WTC11 (cell line): ENCODE results near the gene RUNX1. TPM values are rescaled to one million over a fixed set of nuclear protein-coding genes. Genes with fewer than 3 reads are reported as not detected.

Source experiments
- ATAC-seq: fragments of 200-7000 bp; cut with Tn5 transposase; 2 replicates; pipeline ENCODE4 v1.10.0; 2021; ENCODE audit warnings: mild to moderate bottlenecking, moderate library complexity
- CTCF ChIA-PET: fragments of 300-600 bp; sonication (Branson Sonifier 250); formaldehyde crosslinking; loops from one replicate; lab custom pipeline; 2021; ENCODE audit warnings: antibody characterized with exemption; lab: Charles Lee
- POLR2A ChIA-PET: fragments of 350-600 bp; sonication (Branson Sonifier 250); formaldehyde crosslinking; loops from one replicate; lab custom pipeline; 2021; ENCODE audit warnings: antibody characterized with exemption; lab: Charles Lee
- DNase-seq: peaks from one replicate; pipeline ENCODE4 v3.0.0; 2021; ENCODE audit warnings: low spot score
- H3K27ac Mint-ChIP-seq: 2 replicates; pipeline ENCODE4 v1.8.0; 2021; ENCODE audit warnings: mixed read lengths
- H3K27me3 Mint-ChIP-seq: 2 replicates; pipeline ENCODE4 v1.8.0; 2021; ENCODE audit warnings: low read depth, mild to moderate bottlenecking, moderate library complexity, mixed read lengths
- H3K36me3 Mint-ChIP-seq: 2 replicates; pipeline ENCODE4 v1.8.0; 2021; ENCODE audit warnings: mixed read lengths
- H3K4me1 Mint-ChIP-seq: 2 replicates; pipeline ENCODE4 v1.8.0; 2022; ENCODE audit warnings: mixed read lengths
- H3K4me3 Mint-ChIP-seq: 2 replicates; pipeline ENCODE4 v1.8.0; 2021; ENCODE audit warnings: mild to moderate bottlenecking, moderate library complexity, mixed read lengths
- H3K9me3 Mint-ChIP-seq: 2 replicates; pipeline ENCODE4 v1.8.0; 2021; ENCODE audit warnings: mixed read lengths
- CBFB ChIP-seq: sonication (generic); formaldehyde crosslinking; IDR thresholded peaks from 2 replicates; pipeline ENCODE4 v1.8.1; 2022; ENCODE audit warnings: mild to moderate bottlenecking, low read depth, missing genetic modification reagents
- E2F1 ChIP-seq: sonication (generic); formaldehyde crosslinking; IDR thresholded peaks from 2 replicates; pipeline ENCODE4 v1.8.0; 2022; ENCODE audit warnings: mild to moderate bottlenecking, missing genetic modification reagents
- ELF4 ChIP-seq: sonication (generic); formaldehyde crosslinking; IDR thresholded peaks from 2 replicates; pipeline ENCODE4 v1.8.1; 2022; ENCODE audit warnings: low read depth, mild to moderate bottlenecking, moderate library complexity, missing genetic modification reagents
- FOXJ3 ChIP-seq: sonication (generic); formaldehyde crosslinking; IDR thresholded peaks from 2 replicates; pipeline ENCODE4 v1.9.0; 2021; ENCODE audit warnings: missing genetic modification reagents, mild to moderate bottlenecking, borderline replicate concordance
- FOXK1 ChIP-seq: sonication (generic); formaldehyde crosslinking; IDR thresholded peaks from 2 replicates; pipeline ENCODE4 v1.8.0; 2022; ENCODE audit warnings: mild to moderate bottlenecking, moderate library complexity, missing genetic modification reagents
- GTF2I ChIP-seq: fragments of 250-450 bp; sonication (Bioruptor Pico); conservative IDR thresholded peaks from 2 replicates; pipeline ENCODE4 v1.4.0; 2021; ENCODE audit warnings: mild to moderate bottlenecking
- NFYB ChIP-seq: sonication (generic); formaldehyde crosslinking; conservative IDR thresholded peaks from 2 replicates; pipeline ENCODE4 v1.8.0; 2022; ENCODE audit warnings: low read depth, missing genetic modification reagents
- NR1H2 ChIP-seq: sonication (generic); formaldehyde crosslinking; IDR thresholded peaks from 2 replicates; pipeline ENCODE4 v1.9.0; 2021; ENCODE audit warnings: mild to moderate bottlenecking, moderate library complexity, missing genetic modification reagents
- SOX15 ChIP-seq: fragments of 250-450 bp; sonication (Bioruptor Pico); IDR thresholded peaks from 2 replicates; pipeline ENCODE4 v1.9.0; 2021; ENCODE audit warnings: mild to moderate bottlenecking
- SP1 ChIP-seq: sonication (generic); formaldehyde crosslinking; conservative IDR thresholded peaks from 2 replicates; pipeline ENCODE4 v1.8.1; 2022; ENCODE audit warnings: missing genetic modification reagents
- STAT6 ChIP-seq: sonication (generic); formaldehyde crosslinking; conservative IDR thresholded peaks from 2 replicates; pipeline ENCODE4 v1.8.1; 2023; ENCODE audit warnings: mild to moderate bottlenecking, low read depth, missing genetic modification reagents, moderate library complexity
- TEAD4 ChIP-seq: sonication (generic); formaldehyde crosslinking; IDR thresholded peaks from 2 replicates; pipeline ENCODE4 v1.8.0; 2022; ENCODE audit warnings: mild to moderate bottlenecking, missing genetic modification reagents
- ZNF219 ChIP-seq: sonication (generic); formaldehyde crosslinking; IDR thresholded peaks from 2 replicates; pipeline ENCODE4 v1.8.0; 2023; ENCODE audit warnings: missing genetic modification reagents, mild to moderate bottlenecking, borderline replicate concordance
- ZSCAN18 ChIP-seq: fragments of 250-450 bp; sonication (Bioruptor Pico); IDR thresholded peaks from 2 replicates; pipeline ENCODE4 v2.1.2; 2022; ENCODE audit warnings: mild to moderate bottlenecking, moderate library complexity
- total RNA-seq: library from RNA; stranded (reverse); gene quantifications from 3 replicates; pipeline ENCODE4 v1.2.3, GENCODE V29; 2021
- TF ChIP-seq, protein P1 (sequence below): sonication (generic); formaldehyde crosslinking; IDR thresholded peaks from 2 replicates; pipeline ENCODE4 v1.8.1; 2022; ENCODE audit warnings: mild to moderate bottlenecking, moderate library complexity, missing genetic modification reagents
- TF ChIP-seq, protein P2 (sequence below): sonication (generic); formaldehyde crosslinking; IDR thresholded peaks from 2 replicates; pipeline ENCODE4 v1.8.0; 2023; ENCODE audit warnings: missing genetic modification reagents, mild to moderate bottlenecking, borderline replicate concordance
- TF ChIP-seq, protein P3 (sequence below): sonication (generic); formaldehyde crosslinking; IDR thresholded peaks from 2 replicates; pipeline ENCODE4 v1.8.1; 2023; ENCODE audit warnings: mild to moderate bottlenecking, moderate library complexity, missing genetic modification reagents
- TF ChIP-seq, protein P4 (sequence below): sonication (generic); formaldehyde crosslinking; IDR thresholded peaks from 2 replicates; pipeline ENCODE4 v1.8.1; 2023; ENCODE audit warnings: mild to moderate bottlenecking, missing genetic modification reagents

The RUNX1 gene
- total RNA-seq, 1 experiment from 2014 or later = 2.2 TPM

GRCh38 chr21:35016071-35016470 lies 33.0 kb downstream of the RUNX1 start:
- no peaks in the 10 kb centered on the region for H3K9me3 Mint-ChIP-seq
- CTCF ChIA-PET = no interaction called here
- no peaks in the 10 kb centered on the region for H3K27me3 Mint-ChIP-seq

More at GRCh38 chr21:35016071-35016470, 33.0 kb downstream of the RUNX1 start:
- Mint-ChIP-seq H3K27ac (no peak overlapping the region), H3K4me1 (no peaks in the 10 kb centered on the region), H3K36me3 (no peaks in the 10 kb centered on the region), H3K4me3 (no peak overlapping the region)
- TF ChIP-seq ELF4 (no peak), TEAD4 (CRISPR knock-in tag) (no peak), GTF2I (CRISPR knock-in tag) (no peak), ZSCAN18 (CRISPR knock-in tag) (no peak), NFYB (CRISPR knock-in tag) (no peak), NR1H2 (no peak), E2F1 (no peak), FOXJ3 (no peak), ZNF219 (CRISPR knock-in tag) (no peak), STAT6 (no peak), CBFB (CRISPR knock-in tag) (no peak), SP1 (CRISPR knock-in tag) (no peak), FOXK1 (no peak), SOX15 (CRISPR knock-in tag) (no peak)
- TF ChIP-seq, protein P1, sequence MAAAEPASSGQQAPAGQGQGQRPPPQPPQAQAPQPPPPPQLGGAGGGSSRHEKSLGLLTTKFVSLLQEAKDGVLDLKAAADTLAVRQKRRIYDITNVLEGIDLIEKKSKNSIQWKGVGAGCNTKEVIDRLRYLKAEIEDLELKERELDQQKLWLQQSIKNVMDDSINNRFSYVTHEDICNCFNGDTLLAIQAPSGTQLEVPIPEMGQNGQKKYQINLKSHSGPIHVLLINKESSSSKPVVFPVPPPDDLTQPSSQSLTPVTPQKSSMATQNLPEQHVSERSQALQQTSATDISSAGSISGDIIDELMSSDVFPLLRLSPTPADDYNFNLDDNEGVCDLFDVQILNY = no peak
- TF ChIP-seq, protein P2, sequence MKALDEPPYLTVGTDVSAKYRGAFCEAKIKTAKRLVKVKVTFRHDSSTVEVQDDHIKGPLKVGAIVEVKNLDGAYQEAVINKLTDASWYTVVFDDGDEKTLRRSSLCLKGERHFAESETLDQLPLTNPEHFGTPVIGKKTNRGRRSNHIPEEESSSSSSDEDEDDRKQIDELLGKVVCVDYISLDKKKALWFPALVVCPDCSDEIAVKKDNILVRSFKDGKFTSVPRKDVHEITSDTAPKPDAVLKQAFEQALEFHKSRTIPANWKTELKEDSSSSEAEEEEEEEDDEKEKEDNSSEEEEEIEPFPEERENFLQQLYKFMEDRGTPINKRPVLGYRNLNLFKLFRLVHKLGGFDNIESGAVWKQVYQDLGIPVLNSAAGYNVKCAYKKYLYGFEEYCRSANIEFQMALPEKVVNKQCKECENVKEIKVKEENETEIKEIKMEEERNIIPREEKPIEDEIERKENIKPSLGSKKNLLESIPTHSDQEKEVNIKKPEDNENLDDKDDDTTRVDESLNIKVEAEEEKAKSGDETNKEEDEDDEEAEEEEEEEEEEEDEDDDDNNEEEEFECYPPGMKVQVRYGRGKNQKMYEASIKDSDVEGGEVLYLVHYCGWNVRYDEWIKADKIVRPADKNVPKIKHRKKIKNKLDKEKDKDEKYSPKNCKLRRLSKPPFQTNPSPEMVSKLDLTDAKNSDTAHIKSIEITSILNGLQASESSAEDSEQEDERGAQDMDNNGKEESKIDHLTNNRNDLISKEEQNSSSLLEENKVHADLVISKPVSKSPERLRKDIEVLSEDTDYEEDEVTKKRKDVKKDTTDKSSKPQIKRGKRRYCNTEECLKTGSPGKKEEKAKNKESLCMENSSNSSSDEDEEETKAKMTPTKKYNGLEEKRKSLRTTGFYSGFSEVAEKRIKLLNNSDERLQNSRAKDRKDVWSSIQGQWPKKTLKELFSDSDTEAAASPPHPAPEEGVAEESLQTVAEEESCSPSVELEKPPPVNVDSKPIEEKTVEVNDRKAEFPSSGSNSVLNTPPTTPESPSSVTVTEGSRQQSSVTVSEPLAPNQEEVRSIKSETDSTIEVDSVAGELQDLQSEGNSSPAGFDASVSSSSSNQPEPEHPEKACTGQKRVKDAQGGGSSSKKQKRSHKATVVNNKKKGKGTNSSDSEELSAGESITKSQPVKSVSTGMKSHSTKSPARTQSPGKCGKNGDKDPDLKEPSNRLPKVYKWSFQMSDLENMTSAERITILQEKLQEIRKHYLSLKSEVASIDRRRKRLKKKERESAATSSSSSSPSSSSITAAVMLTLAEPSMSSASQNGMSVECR (CRISPR knock-in tag) = no peak
- TF ChIP-seq, protein P3, sequence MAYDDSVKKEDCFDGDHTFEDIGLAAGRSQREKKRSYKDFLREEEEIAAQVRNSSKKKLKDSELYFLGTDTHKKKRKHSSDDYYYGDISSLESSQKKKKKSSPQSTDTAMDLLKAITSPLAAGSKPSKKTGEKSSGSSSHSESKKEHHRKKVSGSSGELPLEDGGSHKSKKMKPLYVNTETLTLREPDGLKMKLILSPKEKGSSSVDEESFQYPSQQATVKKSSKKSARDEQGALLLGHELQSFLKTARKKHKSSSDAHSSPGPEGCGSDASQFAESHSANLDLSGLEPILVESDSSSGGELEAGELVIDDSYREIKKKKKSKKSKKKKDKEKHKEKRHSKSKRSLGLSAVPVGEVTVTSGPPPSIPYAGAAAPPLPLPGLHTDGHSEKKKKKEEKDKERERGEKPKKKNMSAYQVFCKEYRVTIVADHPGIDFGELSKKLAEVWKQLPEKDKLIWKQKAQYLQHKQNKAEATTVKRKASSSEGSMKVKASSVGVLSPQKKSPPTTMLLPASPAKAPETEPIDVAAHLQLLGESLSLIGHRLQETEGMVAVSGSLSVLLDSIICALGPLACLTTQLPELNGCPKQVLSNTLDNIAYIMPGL (CRISPR knock-in tag) = no peak
- TF ChIP-seq, protein P4, sequence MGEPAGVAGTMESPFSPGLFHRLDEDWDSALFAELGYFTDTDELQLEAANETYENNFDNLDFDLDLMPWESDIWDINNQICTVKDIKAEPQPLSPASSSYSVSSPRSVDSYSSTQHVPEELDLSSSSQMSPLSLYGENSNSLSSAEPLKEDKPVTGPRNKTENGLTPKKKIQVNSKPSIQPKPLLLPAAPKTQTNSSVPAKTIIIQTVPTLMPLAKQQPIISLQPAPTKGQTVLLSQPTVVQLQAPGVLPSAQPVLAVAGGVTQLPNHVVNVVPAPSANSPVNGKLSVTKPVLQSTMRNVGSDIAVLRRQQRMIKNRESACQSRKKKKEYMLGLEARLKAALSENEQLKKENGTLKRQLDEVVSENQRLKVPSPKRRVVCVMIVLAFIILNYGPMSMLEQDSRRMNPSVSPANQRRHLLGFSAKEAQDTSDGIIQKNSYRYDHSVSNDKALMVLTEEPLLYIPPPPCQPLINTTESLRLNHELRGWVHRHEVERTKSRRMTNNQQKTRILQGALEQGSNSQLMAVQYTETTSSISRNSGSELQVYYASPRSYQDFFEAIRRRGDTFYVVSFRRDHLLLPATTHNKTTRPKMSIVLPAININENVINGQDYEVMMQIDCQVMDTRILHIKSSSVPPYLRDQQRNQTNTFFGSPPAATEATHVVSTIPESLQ (CRISPR knock-in tag) = no peak
- no peak for DNase-seq
- POLR2A ChIA-PET = no interaction called here
- no peak for ATAC-seq
